Measurements from ENCODE around the gene SCLY.

DNA sequence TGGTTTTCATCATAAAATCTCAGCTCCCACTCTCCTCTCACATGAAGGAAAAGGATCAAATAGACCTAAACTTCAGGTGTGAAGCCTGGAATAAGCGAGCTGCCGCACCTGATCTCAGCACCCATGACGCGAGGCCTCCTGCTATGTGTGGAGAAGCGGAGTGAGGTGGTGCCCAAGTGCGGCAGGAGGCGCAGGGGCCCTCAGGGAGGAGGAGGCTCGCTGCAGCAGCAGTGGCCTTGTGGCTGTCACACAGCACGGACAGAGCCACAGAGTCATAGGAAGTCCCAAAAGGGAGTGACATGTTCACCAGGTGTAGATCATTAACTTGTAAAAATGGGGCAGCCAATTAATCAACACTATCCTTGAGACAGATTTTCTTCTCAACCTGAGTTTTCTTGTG lies 9.1 kb downstream of the SCLY start:
- no peak for TF ChIP-seq ZNF8 (CRISPR knock-in tag; IDR thresholded peaks at IDR 0.05)
- TF ChIP-seq, protein P1, sequence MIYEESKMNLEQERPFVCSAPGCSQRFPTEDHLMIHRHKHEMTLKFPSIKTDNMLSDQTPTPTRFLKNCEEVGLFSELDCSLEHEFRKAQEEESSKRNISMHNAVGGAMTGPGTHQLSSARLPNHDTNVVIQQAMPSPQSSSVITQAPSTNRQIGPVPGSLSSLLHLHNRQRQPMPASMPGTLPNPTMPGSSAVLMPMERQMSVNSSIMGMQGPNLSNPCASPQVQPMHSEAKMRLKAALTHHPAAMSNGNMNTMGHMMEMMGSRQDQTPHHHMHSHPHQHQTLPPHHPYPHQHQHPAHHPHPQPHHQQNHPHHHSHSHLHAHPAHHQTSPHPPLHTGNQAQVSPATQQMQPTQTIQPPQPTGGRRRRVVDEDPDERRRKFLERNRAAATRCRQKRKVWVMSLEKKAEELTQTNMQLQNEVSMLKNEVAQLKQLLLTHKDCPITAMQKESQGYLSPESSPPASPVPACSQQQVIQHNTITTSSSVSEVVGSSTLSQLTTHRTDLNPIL (CRISPR knock-in tag; IDR thresholded peaks at IDR 0.05; ENCODE audit: low read depth) = no peak
- no peak for TF ChIP-seq ARNTL (CRISPR knock-in tag; IDR thresholded peaks at IDR 0.05; ENCODE audit: borderline replicate concordance, low read depth)
- TF ChIP-seq, protein P2, sequence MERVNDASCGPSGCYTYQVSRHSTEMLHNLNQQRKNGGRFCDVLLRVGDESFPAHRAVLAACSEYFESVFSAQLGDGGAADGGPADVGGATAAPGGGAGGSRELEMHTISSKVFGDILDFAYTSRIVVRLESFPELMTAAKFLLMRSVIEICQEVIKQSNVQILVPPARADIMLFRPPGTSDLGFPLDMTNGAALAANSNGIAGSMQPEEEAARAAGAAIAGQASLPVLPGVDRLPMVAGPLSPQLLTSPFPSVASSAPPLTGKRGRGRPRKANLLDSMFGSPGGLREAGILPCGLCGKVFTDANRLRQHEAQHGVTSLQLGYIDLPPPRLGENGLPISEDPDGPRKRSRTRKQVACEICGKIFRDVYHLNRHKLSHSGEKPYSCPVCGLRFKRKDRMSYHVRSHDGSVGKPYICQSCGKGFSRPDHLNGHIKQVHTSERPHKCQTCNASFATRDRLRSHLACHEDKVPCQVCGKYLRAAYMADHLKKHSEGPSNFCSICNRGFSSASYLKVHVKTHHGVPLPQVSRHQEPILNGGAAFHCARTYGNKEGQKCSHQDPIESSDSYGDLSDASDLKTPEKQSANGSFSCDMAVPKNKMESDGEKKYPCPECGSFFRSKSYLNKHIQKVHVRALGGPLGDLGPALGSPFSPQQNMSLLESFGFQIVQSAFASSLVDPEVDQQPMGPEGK (CRISPR knock-in tag; IDR thresholded peaks at IDR 0.05; ENCODE audit: borderline replicate concordance) = no peak
- TF ChIP-seq ZFP30 (CRISPR knock-in tag; IDR thresholded peaks at IDR 0.05) = no peak
- TF ChIP-seq TCF4 (CRISPR knock-in tag; IDR thresholded peaks at IDR 0.05; ENCODE audit: borderline replicate concordance) = no peak
- TF ChIP-seq, protein P3, sequence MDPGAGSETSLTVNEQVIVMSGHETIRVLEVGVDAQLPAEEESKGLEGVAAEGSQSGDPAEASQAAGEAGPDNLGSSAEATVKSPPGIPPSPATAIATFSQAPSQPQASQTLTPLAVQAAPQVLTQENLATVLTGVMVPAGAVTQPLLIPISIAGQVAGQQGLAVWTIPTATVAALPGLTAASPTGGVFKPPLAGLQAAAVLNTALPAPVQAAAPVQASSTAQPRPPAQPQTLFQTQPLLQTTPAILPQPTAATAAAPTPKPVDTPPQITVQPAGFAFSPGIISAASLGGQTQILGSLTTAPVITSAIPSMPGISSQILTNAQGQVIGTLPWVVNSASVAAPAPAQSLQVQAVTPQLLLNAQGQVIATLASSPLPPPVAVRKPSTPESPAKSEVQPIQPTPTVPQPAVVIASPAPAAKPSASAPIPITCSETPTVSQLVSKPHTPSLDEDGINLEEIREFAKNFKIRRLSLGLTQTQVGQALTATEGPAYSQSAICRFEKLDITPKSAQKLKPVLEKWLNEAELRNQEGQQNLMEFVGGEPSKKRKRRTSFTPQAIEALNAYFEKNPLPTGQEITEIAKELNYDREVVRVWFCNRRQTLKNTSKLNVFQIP (CRISPR knock-in tag; IDR thresholded peaks at IDR 0.05; ENCODE audit: borderline replicate concordance, low read depth) = no peak
- no peak for TF ChIP-seq RARB (CRISPR knock-in tag; IDR thresholded peaks at IDR 0.05)
- TF ChIP-seq SNAI2 (CRISPR knock-in tag; IDR thresholded peaks at IDR 0.05) = no peak
- no peak for TF ChIP-seq PPARA (CRISPR knock-in tag; IDR thresholded peaks at IDR 0.05; ENCODE audit: borderline replicate concordance)
- no peak for TF ChIP-seq CSDC2 (CRISPR knock-in tag; IDR thresholded peaks at IDR 0.05)
- TF ChIP-seq TOX (CRISPR knock-in tag; IDR thresholded peaks at IDR 0.05; ENCODE audit: borderline replicate concordance) = no peak
- TF ChIP-seq ZFP3 (CRISPR knock-in tag; IDR thresholded peaks at IDR 0.05) = no peak

Measured in SK-N-SH treated with all-trans-retinoic acid at 6 μM for 48 hours (cell line).